ENCODE data around the gene GALNT14.

The GALNT14 gene

GRCh38 chr2:30986231-30986580 is 152.0 kb downstream of the GALNT14 start:
- DNase-seq (ENCODE audit: extremely low spot score, insufficient read length, low read depth) (no peak), FAIRE-seq (no peak)

DNA sequence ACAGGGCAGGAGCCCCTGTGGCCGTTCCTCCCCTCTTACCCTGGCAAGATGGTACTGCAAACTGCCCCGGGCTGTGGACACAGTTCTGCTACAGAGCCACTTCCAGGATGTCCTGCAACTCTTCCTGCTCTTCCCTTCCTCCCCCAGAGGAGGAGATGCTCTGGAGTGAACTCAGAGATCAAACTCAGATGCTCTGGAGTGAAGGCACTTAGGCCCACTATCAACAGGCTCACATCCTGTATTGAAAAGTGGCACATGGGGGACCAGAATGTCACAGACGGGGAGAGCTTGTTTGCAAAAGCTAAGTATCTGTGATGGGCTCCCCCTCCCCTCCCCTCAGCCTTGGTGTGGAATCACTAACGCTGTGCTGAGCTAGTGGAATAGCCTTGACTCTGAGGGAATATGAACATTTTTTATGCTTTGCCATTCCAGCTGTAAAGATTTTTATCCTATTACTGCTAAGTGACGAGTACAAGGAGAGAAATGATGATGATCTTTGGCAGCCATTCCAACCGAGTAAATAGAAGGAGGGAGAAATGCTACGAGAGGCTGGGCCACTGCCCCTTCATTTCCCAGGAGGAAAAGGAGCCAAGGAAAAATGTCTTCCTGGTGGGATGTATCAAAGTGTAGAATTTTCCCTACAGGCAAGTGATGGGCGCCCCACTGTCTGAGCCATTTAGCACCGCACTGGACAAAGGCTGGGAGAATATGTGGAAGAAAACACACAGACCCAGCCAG is 152.6 kb downstream of the GALNT14 start:
- FAIRE-seq (no peak), DNase-seq (ENCODE audit: extremely low spot score, insufficient read length, low read depth) (no peak)

GRCh38 chr2:30984148-30984547 is 154.1 kb downstream of the GALNT14 start:
- DNase-seq (ENCODE audit: extremely low spot score, insufficient read length, low read depth), result no peak
- no peak for FAIRE-seq

GRCh38 chr2:30981510-30981909 is 156.7 kb downstream of the GALNT14 start:
- DNase-seq (ENCODE audit: extremely low spot score, insufficient read length, low read depth) (no peak), FAIRE-seq (no peak)

GRCh38 chr2:30981096-30981495 is 157.1 kb downstream of the GALNT14 start:
- DNase-seq (ENCODE audit: extremely low spot score, insufficient read length, low read depth) (no peak), FAIRE-seq (no peak)

- DNase-seq (ENCODE audit: extremely low spot score, insufficient read length, low read depth) (no peak), FAIRE-seq (no peak)
Measured at GRCh38 chr2:30979822-30980245, 158.4 kb downstream of the GALNT14 start.

GRCh38 chr2:30978854-30979253 is 159.4 kb downstream of the GALNT14 start:
- FAIRE-seq (no peak), DNase-seq (ENCODE audit: extremely low spot score, insufficient read length, low read depth) (no peak)

DNA sequence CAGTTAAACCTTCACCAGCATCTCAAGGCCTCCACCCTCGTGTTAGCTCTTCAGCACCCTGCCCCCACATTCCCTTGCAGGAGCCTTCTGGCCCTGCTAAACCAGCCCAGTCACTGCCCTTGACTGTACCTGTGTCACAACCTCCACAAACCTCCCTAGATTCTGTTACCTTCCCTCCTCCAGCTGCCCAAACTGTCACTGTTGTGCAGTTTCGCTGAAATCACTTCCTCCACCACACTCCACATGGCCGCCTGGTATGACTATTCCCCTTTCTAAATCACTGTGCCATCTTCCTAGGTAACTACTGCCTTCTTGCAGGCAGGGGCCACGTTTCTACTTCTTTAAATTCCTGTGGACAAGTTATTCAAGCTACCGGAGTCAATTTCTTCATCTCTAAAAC is 160.2 kb downstream of the GALNT14 start:
- FAIRE-seq (no peak), DNase-seq (ENCODE audit: extremely low spot score, insufficient read length, low read depth) (no peak)

DNA sequence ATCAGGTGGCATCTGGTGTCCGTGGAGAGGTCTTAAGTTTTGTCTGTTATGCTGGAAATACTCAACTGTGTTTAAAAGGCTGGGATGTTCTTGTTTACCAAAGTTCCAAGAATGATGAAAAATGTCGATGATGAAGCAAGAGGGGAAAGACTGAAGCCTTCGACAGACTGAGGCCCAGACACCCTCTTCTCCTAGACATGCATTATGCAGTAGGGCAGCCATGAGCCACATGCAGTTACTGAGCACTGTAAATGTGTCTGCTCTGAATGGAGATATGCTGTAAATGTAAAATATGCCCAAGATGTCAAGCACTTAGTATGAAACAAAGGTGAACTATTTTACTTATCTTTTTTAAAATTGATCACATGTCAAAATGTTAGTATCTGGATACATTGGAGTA is 163.1 kb downstream of the GALNT14 start:
- FAIRE-seq, result no peak
- DNase-seq (ENCODE audit: extremely low spot score, insufficient read length, low read depth), result no peak

DNA sequence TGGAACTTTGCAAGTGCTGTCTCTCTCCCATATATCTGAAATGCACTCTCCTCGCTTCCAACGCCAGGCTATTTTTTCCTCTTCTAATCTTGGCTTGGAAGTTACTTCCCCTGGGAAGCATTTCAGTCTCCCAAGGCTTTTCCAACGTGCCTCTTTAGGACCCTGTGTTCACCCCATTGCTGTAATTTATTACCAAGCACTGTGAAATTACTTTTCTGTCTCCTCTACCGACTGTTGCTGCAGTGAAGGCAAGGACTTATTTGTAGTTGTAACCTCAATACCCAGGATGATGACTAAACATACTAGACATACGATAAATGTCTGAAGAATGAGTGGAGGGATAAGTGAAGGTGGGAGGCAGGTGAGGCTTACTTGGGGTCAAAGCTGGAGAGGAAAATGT is 163.7 kb downstream of the GALNT14 start:
- no peak for DNase-seq (ENCODE audit: extremely low spot score, insufficient read length, low read depth)
- FAIRE-seq, result no peak

DNA sequence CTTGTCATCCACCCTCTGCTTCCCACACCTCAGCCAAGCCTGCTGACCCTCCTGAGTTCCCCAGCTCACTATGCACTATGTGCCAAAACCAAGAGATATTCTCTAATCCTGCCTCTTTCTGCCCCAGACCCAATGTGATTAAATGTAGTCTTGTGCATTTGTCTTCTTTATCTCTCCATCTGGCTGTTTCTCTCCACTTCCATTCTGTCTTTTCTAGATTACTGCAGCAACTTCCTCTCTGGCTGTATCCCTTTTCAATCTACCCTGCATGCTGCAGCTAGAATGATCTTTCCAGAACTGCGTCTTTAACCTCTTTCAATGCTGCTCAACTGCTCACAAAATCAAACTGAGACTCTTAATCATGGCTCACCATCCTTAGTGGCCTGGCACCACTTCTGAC is 164.1 kb downstream of the GALNT14 start:
- FAIRE-seq (no peak), DNase-seq (ENCODE audit: extremely low spot score, insufficient read length, low read depth) (no peak)

DNA sequence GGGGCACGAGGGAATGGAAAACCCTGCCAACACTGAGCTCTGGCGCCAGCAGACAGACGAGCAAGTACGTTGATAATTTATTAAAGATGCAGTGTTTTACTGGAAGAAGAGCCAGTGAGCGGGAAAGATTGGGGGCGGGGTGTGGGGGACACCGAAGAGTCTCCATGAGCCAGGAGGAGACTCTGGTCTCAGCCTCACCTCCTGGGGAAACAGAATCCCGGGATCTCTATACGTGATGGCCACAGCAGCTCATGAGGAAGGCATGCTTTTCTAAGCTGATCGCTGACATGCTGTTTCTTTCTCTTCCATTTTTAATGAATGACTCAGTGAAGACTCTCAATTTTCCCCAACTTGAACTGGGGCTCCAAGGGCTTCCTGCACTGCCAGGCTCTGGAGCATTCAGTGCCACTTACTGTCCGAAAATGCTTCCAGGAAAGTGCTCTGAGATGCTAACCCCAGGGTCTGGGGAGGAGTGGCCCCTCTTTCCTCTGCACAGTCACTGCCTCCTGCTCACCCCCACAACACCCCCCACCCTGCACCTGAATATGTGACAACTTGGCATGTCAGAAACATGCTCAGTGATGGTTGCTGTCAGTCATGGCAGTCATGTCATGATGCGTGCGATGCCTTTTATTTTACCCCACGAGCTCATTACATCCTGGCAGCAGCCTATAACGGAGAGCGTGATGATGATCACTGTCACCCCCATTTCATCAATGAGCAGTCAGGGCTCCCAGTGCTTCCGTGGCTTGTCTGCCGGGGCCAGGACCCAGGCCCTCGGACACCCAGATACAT is 166.8 kb downstream of the GALNT14 start:
- no peak for FAIRE-seq
- no peak for DNase-seq (ENCODE audit: extremely low spot score, insufficient read length, low read depth)

GRCh38 chr2:30968660-30969397 is 169.4 kb downstream of the GALNT14 start:
- no peak for FAIRE-seq
- no peak for DNase-seq (ENCODE audit: extremely low spot score, insufficient read length, low read depth)

DNA sequence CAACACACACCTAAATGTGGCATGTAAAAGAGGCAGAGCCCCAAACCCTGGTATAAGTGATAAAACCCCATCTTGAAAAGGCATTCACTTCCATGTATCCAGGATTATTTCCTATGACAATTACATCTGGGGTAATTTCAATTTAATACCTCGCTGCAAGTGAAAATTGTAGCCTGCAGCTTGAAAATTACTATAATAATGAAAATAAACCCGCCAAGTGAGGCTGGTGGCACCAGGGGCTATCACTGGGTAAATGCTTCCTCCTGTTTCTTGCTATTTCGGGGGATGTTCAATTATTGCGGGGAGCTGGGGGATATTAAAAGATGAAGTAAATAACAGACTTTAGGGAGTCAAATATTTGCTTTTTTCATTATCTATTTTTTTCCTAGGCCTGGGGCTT is 171.5 kb downstream of the GALNT14 start:
- DNase-seq (ENCODE audit: extremely low spot score, insufficient read length, low read depth) (no peak), FAIRE-seq (no peak)

GRCh38 chr2:30965022-30965531 is 173.2 kb downstream of the GALNT14 start:
- FAIRE-seq (no peak), DNase-seq (ENCODE audit: extremely low spot score, insufficient read length, low read depth) (no peak)

DNA sequence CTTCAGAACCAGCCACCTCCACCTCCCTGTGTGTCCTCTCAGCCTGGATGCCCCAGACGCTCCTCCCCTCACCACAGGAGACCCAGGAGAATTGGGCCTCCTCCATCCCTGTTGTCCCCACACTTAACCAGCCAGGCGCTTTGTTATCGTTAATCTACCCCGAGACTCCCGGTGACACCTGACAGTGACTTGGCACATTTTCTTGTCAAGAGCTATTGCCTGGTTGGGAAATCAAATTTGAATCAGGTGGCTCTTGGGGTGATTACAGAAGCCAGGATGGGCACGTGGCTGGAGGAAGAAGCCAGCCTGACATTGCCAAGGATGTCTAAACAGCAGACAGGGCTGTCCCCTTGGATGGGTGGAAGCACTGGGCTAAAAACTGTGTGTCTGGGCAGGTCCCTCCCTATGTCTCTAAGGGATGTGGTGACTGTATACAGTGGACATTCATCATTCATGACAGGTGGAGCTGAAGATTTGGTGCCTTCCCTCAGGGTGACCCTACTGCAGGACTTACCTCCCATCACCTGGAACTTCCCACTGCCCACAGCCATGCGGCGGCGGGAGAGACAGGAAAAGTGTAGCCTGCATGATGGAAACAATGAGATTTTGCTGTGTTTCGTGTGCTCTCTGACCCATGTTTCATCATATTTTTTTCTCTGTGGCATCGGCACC is 173.8 kb downstream of the GALNT14 start:
- DNase-seq (ENCODE audit: extremely low spot score, insufficient read length, low read depth), result no peak
- no peak for FAIRE-seq

DNA sequence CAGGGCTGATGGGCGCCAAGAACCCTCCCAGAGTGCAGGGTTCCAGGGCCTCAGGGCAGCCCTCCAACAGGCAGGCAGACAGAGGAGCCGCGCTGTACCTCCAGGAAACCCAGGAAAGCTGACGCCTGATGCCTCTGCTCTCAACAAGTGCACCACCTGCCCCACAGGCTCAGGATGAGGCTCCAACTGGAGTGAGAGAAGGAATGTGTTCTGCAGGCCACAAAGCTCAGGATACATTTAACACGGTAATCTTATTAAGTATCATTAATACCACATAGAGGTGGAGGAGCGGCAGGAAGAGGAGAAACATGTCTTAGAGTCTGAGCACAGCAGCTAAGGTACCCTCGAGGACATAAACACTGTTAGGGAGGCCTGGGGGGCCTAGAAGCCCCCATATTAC is 175.1 kb downstream of the GALNT14 start:
- no peak for FAIRE-seq

GRCh38 chr2:30960213-30960612 is 178.0 kb downstream of the GALNT14 start:
- DNase-seq (ENCODE audit: extremely low spot score, insufficient read length, low read depth) (no peak), FAIRE-seq (no peak)

More for the DNA sequence above, 175.1 kb downstream of the GALNT14 start:
- DNase-seq (ENCODE audit: extremely low spot score, insufficient read length, low read depth), result no peak

GRCh38 chr2:30959653-30960052 is 178.6 kb downstream of the GALNT14 start:
- DNase-seq (ENCODE audit: extremely low spot score, insufficient read length, low read depth), result no peak
- FAIRE-seq, result no peak

- no peak for FAIRE-seq
- no peak for DNase-seq (ENCODE audit: extremely low spot score, insufficient read length, low read depth)
Measured at GRCh38 chr2:30958918-30959265, 179.3 kb downstream of the GALNT14 start.
